DND-41 (cell line): ENCODE data around the gene CCDC88A.

Source experiments
- EZH2 ChIP-seq: IDR thresholded peaks from 3 replicates; pipeline ENCODE4 v1.6.1; 2012; ENCODE audit warnings: borderline replicate concordance, low read depth, mild to moderate bottlenecking, moderate library complexity, low read length, inconsistent platforms; ENCODE audit not compliant: severe bottlenecking
- TF ChIP-seq, protein P1 (sequence below): IDR thresholded peaks from 2 replicates; pipeline ENCODE4 v1.5.1; 2012; ENCODE audit warnings: borderline replicate concordance, low read length, moderate library complexity, mild to moderate bottlenecking; ENCODE audit not compliant: poor library complexity, severe bottlenecking; ENCODE audit errors: extremely low read depth

DNA sequence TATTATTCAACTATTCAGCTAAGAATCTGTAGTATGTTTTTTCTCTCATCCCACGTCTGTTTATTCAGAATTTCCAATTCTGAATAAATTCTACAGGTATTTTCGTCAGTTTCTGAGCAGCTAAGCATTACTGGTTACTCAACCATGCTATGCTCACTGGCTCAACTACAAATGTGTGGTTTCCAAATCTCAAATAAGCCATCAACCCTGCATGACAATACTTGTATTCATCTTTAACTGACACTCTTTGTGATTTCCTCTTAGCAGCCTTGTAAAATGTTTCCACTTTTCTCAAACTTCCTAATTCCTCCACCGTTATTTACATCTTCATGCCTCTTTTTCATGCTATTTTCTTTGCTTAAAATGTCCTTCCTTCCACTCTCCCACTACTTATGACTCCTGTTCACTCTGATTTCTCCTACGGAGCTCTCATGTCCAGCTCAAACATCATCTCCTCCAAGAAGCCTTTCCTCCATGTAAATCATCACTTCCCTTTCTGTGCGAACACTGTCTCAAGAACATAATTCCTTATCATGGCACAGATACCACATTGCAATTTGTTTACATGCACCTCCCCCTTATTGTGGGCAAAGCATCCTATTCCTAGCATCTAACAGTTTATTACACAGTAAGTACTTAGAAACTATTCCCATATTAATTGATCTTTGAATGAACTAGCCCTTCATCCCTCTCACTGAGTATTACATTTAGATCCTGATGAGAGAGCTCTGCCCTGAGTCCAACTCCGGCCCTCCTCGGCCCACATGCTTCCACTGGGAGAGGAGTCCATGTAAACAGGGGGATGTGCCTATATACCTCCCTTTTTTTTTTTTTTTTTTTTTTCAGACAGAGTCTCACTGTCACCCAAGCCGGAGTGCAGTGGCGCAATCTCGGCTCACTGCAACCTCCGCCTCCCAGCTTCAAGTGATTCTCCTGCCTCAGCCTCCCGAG is 10.5 kb downstream of the CCDC88A start:
- TF ChIP-seq, protein P1, sequence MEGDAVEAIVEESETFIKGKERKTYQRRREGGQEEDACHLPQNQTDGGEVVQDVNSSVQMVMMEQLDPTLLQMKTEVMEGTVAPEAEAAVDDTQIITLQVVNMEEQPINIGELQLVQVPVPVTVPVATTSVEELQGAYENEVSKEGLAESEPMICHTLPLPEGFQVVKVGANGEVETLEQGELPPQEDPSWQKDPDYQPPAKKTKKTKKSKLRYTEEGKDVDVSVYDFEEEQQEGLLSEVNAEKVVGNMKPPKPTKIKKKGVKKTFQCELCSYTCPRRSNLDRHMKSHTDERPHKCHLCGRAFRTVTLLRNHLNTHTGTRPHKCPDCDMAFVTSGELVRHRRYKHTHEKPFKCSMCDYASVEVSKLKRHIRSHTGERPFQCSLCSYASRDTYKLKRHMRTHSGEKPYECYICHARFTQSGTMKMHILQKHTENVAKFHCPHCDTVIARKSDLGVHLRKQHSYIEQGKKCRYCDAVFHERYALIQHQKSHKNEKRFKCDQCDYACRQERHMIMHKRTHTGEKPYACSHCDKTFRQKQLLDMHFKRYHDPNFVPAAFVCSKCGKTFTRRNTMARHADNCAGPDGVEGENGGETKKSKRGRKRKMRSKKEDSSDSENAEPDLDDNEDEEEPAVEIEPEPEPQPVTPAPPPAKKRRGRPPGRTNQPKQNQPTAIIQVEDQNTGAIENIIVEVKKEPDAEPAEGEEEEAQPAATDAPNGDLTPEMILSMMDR: no peak
- no peak for TF ChIP-seq EZH2
